ENCODE results near the gene TPRG1L.
"Not testable (repeated sequence)": the region's sequence is repeated elsewhere in the genome, so short reads cannot be mapped to it uniquely, and the experiment has no call there.

Gene TPRG1L

DNA sequence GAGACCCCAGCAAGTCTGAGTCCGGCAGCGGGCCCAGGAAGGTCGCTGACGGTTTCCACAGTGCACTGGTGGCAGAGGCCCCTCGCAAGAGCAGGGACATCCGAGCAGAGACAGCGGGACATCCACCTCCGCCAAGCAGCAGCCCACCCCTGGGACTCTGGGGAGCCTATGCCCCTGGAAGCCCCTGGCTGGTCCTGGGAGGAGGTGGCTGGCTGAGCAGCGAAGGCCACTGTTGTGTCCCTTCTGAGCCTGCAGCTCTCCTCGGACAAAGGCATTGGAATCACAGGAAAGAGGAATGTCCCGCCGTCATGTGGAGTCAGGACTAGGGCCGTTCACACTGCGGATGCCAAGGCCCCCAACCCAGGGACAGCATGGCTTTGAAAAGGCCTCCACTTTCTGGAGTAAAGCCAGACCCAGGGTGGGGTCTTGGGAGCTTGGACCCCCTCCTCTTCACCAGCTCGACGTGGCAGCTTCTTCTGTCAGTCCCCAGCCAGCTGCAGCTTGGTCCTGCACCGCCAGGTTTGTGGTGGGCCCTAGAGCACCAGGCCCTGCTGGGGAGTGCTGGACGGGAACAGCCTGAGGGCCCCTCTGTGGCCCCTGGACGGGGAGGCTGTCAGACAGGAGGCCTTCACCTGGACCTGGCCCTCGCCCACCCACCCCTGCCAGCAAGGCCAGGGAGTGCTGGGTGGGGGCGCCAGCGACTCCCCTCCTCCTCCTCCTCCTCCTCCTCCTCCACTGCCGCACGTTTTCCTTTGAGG is 14.9 kb upstream of the TPRG1L start:
- no peak for DNase-seq

DNA sequence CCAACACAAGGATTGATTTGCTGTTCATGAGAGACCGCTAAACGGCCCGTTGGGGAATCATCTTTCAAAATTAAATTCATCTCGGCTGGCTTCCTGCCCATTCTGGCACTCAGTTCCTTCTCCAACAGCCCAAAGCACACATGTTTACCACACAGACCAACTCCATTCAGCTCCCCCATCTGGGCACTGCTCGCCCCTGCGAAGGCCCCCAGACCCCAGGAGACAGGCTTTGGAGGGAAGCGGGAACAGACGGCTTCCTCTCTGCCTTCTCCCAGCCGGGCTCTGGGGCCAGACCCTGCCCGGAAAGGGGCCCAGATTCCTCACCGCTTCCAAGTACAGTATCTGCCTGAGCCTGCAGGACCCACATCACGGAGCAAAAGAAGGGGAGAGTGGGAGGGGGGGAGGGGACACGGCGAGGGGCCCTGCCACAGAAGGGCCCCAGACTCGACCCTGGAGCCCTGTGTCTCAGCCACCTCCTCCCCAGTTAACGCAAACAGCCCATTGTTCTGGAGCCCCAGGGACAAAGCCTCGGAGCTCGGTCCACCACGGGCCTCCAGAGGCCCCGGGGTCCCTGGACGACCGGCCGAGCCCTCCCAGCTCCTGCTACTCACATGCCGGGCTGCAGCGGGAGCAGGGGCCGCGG is 14.2 kb upstream of the TPRG1L start:
- no peak for DNase-seq

DNA sequence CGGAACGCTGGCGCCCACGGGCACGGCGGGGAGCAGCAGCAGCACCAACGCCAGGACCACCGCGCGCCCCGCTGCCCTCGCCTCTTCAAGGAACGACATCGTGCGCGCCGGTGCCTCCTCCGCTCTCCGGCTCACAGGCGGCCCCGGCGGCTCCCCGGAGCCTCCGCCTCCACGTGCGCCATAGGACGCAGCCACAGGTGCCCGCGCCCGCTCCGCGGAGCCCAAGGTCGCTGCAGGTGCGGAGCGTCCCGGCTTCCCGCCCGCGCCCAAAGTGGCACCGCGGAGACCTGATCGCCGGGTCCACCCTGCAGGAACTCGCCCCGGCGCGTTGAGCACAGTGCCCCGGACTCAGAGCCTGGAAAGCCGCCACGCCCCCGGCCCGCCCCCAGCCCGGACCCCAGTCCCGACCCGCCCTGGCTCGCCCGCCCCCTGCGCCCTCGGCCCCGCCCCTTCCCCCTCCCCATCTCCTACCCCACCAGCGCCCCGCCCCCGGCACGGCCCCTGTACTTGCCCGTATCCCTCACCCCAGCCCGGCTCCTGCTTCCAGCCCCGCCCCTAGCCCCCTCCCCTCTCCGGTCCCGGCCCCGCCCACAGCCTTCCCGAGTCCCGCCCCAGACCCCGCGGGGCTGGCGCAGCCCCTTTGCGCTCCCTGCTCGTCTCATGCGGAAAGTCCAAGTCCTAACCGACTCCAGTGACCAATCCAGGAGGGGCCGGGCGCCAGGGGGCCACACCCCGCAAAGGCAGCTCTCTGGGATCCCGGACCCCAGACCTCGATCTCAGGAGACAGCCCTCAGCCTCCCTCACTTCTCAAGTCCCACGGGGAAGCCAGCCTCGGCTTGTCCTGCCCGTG is 13.4 kb upstream of the TPRG1L start, which contains the start of gene MEGF6:
TSS of gene MEGF6 (minus strand) at position 339 of the 850 bp plus-strand sequence. CDS start at position 99, 240 bp downstream.
- peak; percentile 37 for DNase-seq

DNA sequence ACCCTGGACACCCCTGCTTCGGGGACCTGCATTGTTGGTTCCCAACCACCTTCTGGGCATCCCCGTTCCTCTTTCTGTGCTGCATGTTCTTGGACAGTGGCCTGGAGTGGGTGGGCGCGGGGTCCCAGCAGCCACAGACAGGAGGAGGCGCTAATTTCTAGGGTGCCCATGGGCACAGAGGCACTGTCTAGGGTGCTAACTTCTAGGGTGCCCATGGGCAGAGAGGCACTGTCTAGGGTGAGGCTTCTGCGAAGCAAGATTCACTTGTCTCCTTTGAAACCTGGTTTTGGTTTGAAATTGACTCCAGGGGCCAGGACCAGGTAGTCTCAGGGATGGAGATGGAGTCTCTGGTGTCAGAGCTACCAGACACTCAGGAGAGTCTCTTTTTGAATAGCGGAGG is 12.7 kb upstream of the TPRG1L start:
- DNase-seq = no peak

DNA sequence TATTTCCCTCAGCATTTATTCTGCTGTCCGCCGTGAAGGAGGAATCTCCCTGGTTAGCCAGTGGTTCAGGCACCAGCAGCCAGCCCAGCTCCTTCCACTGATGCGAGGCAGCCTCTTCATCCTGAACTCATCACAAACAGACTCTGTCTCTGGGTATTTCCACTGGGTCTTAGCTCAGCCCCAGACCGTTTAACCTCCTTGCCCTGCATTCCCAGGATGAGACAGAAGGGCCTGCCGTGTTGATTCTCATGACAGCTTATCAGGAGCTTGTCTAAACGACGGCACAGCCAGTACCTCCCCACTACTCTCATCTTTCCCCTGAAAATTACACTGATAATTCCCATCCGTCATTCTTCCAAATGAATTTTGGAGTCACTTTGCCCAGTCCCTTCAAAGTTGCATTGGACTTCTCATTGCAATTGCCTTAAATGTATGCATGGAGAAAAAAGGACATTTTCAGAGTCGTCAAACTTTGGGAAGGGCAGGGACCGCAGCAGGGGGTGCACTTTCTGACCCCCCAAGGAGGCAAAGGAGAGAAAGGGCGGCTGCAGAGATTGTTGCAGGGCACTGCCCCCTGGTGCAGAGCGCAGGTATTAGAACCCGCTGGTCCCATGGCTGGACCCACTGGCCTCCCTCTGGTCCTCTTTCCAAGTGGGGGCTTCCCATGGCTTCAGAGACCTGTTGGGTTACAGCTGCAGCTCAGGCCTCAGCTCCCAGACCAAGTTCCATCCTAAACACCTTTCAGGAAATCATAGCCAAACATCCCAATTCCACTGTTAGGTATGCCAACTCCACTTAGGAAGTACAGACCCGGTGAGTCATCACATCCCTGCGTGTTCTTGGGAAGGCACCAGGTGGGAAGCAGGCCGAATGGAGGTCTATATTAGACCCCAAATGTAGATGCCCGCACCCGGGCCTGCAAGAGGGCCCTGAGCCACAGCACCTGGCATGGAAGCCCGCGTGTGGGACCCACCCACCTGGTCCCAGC is 9.8 kb upstream of the TPRG1L start:
- no peak for DNase-seq

DNA sequence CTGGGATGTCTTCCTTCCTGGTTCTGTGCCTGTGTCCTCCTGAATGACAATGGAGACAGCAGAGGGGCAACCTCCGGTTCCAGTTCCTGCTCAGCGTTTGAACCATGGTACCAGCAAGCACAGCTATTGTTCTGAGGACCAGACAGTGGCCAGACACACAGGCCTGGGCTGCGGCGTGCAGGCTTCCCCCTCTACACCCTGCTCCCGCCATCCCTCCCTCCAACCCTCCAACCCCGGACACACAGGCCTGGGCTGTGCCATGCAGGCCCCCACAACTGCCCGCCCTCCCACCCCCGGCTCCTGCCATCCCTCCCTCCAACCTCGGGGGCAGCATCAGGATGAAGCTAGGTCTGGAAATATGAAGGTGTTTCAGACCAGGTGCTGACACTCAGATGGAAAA is 8.0 kb upstream of the TPRG1L start:
- no peak for DNase-seq

DNA sequence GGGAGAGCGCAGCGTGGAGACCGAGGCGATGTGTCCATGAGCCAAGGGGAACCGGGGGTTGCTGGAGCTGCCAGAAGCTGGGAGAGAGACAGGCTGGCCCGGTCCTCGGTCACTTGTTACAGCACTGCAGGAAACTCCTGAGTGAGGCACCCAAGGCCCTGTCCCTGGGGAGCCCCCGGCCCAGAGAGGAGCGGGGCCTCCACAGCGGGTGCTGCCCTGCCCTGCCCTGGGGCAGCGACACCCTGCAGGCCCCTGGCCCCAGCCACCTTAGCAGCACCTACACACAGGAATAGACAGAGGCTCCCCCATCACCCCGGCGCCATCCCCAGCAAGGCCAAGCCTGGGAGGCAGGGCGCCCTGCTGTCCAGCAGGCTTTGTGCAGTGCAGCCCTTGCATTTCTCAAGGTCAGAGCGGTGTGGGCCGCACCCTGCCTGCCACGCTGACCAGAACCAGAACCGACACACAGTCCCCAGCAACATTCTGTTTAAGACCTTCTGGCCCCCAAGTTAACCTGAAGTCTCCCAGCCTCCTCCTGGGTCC is 6.9 kb upstream of the TPRG1L start:
- DNase-seq = no peak

DNA sequence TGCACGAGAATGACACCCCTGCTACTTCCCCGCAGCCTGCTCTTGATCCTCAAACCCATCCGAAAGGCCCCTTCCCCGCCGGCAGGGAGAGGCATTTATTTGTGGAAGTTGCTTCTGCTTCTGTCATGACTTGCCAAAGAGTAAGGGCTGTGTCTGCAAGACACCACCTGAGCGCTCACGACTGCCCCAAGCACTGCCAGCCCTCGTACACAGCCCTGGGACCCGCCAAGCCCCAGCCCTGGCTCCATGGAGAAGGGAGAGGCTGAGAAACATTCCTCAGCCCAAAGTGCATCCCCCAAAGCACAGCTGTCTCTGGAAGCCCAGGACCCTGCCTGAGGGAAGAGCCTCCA is 6.3 kb upstream of the TPRG1L start:
- DNase-seq = no peak

DNA sequence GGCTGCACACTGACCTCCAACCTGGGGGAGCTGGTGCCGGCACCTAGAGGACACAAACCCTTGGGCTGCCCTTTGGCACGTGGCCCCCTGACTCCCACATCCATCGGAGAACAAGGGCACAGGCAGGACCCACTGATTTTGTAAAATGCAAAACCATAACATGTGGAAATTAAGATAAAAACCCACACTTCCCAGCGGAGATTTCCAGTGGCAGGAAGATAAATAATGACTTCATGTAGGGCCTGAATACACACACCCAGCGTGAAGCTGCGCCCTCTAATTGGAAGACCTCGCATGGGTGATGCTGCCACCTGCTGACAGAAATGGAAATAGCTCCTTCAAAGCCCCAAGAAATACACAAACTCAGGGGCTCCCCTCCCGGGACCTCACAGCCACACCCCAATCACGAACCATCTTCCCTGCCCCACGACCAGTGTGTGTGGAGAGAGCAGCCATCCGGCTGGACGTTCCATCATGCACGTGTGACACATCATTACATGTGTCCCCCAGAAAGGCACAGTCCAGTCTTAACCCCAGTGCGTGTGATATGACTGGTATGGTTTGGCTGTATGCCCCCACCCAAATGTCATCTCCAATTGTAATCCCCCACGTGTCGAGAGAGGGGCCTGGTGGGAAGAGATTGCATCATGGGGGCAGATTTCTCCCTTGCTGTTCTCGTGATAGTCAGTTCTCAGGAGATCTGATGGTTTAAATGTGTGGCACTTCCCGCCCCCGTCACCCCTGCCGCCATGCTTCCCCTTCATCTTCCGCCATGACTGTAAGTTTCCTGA is 5.7 kb upstream of the TPRG1L start:
- peak; percentile 76 for DNase-seq

DNA sequence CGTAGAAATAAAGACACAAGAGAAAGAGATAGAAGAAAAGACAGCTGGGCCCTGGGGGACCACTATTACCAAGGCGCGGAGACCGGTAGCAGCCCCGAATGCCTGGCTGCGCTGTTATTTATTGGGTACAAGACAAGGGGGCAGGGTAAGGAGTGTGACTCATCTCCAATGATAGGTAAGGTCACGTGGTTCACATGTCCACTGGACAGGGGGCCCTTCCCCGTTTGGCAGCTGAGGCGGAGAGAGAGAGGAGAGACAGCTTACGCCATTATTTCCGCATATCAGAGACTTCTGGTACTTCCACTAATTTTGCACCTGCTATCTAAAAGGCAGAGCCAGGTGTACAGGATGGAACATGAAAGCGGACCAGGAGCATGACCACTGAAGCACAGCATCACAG is 4.1 kb upstream of the TPRG1L start:
- DNase-seq = no peak

DNA sequence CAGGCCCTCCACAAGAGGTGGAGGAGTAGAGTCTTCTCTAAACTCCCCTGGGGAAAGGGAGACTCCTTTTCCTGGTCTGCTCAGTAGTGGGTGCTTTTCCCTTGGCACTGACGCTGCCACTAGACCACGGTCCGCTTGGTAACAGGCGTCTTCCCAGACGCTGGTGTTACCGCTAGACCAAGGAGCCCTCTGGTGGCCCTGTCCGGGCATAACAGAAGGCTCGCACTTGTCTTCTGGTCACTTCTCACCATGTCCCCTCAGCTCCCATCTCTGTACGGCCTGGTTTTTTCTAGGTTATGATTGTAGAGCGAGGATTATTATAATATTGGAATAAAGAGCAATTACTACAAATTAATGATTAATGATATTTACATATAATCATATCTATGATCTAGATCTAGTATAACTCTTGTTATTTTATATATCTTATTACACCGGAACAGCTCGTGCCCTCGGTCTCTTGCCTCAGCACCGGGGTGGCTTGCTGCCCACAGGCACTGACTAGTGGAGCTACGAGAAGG is 3.6 kb upstream of the TPRG1L start:
- DNase-seq = peak; percentile 43

DNA sequence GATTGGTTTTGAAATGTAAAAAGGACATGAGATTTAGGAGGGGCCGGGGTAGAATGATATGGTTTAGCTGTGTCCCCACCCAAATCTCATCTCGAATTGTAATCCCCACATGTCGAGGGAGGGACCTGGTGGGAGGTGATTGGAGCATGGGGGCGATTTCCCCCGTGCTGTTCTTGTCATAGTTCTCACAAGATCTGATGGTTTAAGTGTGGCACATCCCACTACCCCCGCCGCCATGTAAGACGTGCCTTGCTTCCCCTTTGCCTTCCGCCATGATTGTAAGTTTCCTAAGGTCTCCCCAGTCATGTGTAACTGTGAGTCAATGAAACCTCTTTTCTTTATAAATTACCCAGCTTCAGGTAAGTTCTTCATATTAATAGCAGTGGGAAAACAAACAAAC is 2.7 kb upstream of the TPRG1L start:
- DNase-seq = not testable (repeated sequence)

DNA sequence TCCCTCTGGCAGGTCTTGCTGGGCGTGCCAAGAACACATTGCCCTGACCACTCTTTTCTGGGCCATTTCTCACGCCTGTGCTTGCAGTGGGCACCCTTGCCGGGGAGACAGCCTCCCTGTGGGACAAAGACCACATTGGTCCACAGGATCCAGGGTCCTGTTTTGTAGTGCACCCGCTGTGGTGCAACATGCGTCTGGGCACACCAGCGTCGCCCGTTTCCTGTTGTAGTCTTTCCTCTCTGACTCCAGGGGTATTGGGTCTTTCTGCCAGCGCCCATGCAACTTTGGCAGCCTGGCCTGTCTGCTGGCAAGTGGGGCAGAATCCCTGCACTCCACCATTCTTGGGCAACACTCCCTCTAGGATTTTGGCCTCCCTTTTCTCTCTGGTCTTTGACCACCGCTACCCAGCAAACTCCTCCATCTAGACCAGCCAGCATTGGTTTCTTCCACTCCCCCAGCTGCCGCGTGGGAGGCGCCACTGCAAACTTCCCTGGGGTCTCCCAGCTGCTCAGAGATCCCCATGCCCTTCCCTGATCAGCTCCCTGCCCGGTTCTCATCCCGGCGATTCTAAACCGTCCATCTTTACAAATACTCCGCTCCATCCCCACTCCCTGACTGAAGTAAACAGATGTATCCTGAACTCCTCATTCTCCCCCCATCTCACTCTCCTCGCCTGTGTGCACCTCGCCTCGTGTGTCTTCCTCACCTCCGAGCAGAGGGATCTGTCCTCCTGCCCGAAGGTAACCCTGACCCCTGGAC is 1.2 kb upstream of the TPRG1L start:
- no peak for DNase-seq

DNA sequence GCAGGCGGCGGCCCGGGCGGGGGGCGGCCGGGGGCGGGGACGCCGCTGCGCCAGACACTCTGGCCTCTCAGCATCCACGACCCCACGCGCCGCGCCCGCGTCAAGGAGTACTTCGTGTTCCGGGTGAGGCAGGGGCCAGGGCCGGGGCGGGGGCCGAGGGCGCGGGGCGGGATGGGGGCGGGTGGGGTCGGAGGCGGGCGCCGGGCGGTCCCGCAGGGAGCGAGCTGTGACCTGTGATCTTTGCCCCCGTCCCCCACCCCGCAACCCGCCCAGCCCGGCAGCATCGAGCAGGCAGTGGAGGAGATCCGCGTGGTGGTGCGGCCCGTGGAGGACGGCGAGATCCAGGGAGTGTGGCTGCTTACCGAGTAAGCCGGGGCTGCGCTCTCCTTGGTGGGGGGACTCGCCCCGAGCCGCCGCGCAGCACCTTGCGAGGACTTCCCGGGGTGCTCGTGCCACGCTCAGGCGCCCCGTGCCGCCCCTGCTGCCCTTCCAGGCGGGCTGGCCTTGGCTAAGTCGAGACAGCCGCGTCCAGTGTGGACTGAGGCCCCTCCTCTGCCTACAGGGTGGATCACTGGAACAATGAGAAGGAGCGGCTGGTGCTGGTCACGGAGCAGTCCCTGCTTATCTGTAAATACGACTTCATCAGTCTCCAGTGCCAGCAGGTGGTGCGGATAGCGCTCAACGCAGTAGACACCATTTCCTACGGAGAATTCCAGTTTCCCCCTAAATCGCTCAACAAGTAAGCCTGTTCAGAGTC is 514 bp downstream of the TPRG1L start:
- DNase-seq = peak; percentile 17

DNA sequence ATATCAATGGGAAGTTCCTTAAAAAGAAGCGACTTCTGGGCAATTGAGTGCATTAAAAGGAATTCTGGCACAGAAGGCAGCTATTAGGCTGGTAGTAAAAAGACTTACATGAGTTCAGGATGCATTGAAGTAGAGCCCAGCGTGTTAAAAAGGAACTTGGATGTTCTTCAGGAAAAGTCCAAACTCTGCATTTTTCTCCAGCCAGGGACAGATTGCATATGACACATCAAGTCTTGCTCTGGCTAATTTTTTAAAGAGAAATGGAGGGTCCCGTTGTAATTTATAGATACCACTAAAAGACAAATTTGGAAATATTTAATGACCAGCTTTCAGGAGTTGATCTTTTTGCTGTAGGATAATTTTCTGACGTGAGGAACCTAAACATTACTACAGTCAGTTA is 1.2 kb downstream of the TPRG1L start:
- DNase-seq = no peak

DNA sequence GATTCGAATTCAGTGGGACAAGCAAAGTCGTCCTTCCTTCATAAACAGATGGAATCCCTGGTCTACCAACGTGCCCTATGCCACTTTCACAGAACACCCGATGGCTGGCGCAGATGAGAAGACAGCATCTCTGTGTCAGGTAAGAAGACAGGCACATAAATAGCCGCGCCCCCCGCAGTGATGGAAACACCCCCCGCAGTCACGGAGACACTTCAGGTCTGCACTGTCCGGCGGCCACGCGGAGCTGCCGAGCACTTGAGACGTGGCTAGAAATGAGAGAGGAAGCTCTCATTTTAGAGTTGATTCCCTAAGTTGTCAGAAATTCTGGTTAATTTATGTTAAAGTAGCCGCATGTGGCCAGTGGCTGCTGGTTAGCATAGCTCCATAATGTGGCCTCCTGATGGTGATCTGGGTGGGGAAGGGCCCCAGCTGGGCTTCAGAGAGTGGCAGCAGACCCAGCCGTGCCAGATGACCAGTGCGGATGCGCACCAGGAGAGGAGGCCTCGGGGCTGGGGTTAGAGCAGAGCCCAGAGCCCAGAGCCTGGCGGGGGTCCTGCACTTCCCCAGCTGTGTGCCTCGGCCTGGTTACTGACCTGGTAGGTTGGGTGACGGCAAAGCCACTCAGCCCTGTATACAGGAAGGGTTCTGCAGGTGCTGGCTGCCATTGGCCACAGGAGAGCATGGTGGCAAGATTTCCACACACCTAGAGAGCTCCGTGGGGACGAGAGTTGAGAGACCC is 2.9 kb downstream of the TPRG1L start:
- no peak for DNase-seq

DNA sequence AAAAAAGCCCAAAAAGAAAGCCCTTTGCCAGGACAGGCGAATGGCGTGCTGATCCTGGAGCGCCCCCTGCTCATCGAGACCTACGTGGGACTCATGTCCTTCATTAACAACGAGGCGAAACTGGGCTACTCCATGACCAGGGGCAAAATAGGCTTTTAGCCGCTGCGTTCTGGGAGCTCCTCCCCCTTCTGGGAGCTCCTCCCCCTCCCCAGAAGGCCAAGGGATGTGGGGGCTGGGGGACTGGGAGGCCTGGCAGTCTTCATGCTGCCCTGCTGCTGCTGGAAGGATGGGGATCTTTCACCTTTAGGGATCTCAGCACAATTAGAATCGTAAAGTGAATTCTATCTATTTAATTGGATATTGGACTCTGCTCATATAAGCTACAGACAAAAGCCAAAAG is 3.6 kb downstream of the TPRG1L start:
- no peak for DNase-seq

DNA sequence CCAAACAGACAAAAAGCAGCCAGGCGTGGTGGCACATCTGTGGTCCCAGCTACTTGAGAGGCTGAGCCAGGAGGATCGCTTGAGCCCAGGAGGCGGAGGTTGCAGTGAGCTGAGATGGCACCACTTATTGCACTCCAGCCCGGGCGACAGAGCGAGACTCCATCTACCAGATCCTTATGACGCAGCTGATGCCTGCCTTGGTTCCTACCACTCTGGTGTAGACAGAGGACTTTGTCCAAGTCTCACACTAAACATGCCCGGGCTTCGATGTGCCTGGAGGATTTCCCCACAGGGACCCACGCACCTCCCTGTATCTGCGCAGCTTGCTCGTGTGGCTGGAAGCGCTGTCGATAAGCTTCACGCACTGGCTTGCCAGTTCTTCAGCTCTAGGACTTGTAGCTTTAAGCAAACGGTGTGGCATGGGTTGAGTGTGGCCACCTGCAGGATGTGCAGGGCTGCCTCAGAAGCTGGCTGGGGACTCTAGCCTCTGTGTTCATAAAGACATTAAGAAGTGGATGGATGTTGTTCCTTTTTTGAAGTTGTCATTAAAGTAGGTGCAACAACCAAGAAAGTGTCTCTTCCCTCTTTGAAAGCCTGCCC is 4.8 kb downstream of the TPRG1L start:
- DNase-seq = no peak

All from fibroblast of skin of back (primary cell).